Measurements from ENCODE around the gene IL13RA1.

- TF ChIP-seq, protein P1, sequence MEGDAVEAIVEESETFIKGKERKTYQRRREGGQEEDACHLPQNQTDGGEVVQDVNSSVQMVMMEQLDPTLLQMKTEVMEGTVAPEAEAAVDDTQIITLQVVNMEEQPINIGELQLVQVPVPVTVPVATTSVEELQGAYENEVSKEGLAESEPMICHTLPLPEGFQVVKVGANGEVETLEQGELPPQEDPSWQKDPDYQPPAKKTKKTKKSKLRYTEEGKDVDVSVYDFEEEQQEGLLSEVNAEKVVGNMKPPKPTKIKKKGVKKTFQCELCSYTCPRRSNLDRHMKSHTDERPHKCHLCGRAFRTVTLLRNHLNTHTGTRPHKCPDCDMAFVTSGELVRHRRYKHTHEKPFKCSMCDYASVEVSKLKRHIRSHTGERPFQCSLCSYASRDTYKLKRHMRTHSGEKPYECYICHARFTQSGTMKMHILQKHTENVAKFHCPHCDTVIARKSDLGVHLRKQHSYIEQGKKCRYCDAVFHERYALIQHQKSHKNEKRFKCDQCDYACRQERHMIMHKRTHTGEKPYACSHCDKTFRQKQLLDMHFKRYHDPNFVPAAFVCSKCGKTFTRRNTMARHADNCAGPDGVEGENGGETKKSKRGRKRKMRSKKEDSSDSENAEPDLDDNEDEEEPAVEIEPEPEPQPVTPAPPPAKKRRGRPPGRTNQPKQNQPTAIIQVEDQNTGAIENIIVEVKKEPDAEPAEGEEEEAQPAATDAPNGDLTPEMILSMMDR (conservative IDR thresholded peaks at IDR 0.05 in 1 of 2, IDR thresholded peaks at IDR 0.05 in 1 of 2; ENCODE audit: extremely low read depth in 1 of 2, insufficient read depth in 1 of 2, low read depth in 1 of 2, low read length in 2 of 2), result no peak
- TF ChIP-seq EZH2 (IDR thresholded peaks at IDR 0.05; ENCODE audit: borderline replicate concordance, low read length), result no peak
Measured at GRCh38 chrX:118727686-118728339, 407 bp downstream of the IL13RA1 start.

Data from mammary epithelial cell (primary cell).